ENCODE measurements around the gene ARF1. TPM values are rescaled to one million over a fixed set of nuclear protein-coding genes. Genes with fewer than 3 reads are reported as not detected.
A peak's percentile ranks its signal among the peaks of the same experiment; 100 is the strongest.

Gene ARF1
- total and polyA plus RNA-seq, 7 donors = 176 to 612 (median 295) TPM

DNA sequence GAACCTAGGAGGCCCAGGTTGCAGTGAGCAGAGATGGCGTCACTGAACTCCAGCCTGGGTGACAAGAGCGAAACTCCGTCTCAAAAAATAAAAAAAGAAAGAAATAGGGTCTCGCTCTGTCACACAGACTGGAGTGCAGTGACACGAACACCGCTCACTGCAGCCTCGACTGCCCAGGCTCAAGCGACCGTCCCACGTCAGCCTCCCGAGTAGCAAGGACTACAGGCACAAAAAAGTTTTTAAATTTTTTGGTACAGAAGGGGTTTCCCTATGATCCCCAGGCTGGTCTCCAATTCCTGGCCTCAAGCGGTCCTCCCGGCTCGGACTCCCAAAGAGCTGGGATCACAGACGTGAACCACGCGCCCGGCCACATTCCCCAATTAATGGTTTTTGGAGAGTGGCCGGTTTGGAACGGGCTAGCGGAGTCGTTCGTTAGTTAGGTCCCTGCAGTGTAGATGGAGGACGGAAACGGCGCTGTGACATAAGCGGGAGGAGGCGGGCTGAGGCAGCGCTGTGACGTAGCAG is 57.0 kb downstream of the ARF1 start:
- TF ChIP-seq, protein P1, sequence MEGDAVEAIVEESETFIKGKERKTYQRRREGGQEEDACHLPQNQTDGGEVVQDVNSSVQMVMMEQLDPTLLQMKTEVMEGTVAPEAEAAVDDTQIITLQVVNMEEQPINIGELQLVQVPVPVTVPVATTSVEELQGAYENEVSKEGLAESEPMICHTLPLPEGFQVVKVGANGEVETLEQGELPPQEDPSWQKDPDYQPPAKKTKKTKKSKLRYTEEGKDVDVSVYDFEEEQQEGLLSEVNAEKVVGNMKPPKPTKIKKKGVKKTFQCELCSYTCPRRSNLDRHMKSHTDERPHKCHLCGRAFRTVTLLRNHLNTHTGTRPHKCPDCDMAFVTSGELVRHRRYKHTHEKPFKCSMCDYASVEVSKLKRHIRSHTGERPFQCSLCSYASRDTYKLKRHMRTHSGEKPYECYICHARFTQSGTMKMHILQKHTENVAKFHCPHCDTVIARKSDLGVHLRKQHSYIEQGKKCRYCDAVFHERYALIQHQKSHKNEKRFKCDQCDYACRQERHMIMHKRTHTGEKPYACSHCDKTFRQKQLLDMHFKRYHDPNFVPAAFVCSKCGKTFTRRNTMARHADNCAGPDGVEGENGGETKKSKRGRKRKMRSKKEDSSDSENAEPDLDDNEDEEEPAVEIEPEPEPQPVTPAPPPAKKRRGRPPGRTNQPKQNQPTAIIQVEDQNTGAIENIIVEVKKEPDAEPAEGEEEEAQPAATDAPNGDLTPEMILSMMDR (IDR thresholded peaks at IDR 0.05) = no peak

DNA sequence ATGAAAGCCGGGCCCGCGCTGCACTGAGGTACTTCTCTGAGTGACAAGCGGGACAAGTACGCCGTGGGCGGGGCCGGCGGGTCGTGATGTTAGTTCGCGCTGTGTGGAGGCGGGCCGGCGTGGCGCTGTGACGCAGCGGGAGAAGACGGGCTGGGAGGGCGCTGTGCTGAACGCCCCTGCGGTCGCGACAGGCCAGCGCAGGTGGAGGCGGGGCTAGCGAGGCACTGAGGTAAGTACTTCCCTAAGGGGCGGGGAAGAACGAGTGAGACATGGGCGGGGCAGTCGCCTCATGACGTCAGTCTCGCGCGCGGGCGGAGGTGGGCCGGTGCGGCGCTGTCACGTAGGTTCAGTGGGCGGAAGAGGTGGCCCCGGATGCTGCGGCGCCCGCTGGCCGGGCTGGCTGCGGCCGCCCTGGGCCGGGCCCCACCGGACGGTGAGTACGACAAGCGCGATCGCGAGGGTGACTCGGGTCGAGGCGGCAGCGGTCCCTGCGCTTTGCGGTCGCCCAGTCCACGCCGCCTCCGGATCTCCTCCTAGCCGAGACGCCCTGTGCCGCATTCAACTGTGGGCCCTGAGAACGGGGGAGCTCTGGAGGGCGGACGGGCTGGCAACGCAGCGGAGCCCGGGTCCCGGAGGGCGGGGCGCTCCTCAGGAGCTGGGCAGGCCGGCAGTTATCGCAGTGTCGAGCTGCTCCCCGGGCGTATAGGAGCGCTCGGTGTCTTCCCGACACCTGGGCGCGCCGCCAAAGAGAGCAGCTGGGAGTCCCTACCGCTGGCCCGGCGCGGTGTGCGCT is 57.6 kb downstream of the ARF1 start, which contains the start of gene GUK1:
GUK1 (plus strand) TSS at position 349 of the 793 bp plus-strand sequence; CDS start at position 373, 24 bp downstream.
- peaks cover 30% of the 10 kb centered on the region for H3K4me1 ChIP-seq
- 0% methylated on average over 50 to 95 of the region's 95 CpGs for WGBS, 3 donors
- H3K27me3 ChIP-seq (ENCODE audit: insufficient read depth in 3 of 3, low read length in 2 of 3) = no peaks in the 10 kb centered on the region
- DNase-seq (peak; percentile 100), ATAC-seq (peak; percentile 89 to 94 (median 92))
- TF ChIP-seq, protein P1 (IDR thresholded peaks at IDR 0.05) = no peak
- H3K4me3 ChIP-seq = peak within 1 kb of the TSS; percentile 89
- no peaks in the 10 kb centered on the region for H3K9me3 ChIP-seq
- intact Hi-C loops (cut with DNase I) = loop anchor here in 1 of 2 donors (1.0 to 10.0 kb wide), 3 partner anchors 22 to 355 kb away; partner anchors contain the start of gene TRIM11
- H3K36me3 ChIP-seq (ENCODE audit: insufficient read depth in 1 of 2, low read depth in 1 of 2) = no peaks in the 10 kb centered on the region
- peak within 1 kb of the TSS; percentile 97 for H3K27ac ChIP-seq

More for the DNA sequence above, 57.0 kb downstream of the ARF1 start:
- H3K36me3 ChIP-seq (ENCODE audit: insufficient read depth in 1 of 2, low read depth in 1 of 2) = no peaks in the 10 kb centered on the region
- peak overlapping the region; percentile 89 for H3K4me3 ChIP-seq
- H3K27me3 ChIP-seq (ENCODE audit: insufficient read depth in 3 of 3, low read length in 2 of 3) = no peaks in the 10 kb centered on the region
- H3K9me3 ChIP-seq = no peaks in the 10 kb centered on the region
- peaks cover 30% of the 10 kb centered on the region for H3K4me1 ChIP-seq
- WGBS, 3 donors = 20 to 22% (median 22%) methylated on average over 28 to 30 of the region's 30 CpGs
- DNase-seq = no peak
- intact Hi-C loops (cut with DNase I) = loop anchor here in 1 of 2 donors (10.0 kb wide), 2 partner anchors 265 to 355 kb away; partner anchors contain the start of gene TRIM11
- ATAC-seq = no peak
- peak overlapping the region; percentile 97 for H3K27ac ChIP-seq

DNA sequence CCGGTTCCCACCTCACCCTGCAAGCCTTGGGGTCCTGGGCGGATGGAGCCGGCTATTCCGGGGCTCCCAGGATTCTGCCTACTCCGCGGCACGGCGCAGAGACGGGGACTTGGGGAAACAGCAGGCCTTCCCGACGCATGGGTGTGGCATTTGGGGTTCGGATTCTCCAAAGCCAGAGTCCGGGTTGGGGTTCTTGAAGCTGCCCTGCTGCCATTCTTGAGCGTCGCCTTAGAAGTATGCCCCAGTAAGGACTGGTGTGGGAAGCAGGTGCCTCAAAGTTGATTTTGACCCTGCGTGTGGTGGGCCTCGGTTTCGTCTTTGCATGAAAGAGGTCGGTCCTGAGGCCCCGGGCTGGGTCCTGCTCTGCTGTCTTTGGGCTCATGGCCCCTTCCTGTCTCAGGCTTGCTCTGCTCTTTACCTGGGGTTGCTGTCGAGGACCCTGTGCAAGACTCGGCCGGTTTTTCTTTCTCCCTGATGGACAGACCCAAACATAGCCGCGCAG is 58.3 kb downstream of the ARF1 start:
- 4 to 8% (median 5%) methylated on average over 25 of the region's 25 CpGs for WGBS, 3 donors
- TF ChIP-seq, protein P1 (IDR thresholded peaks at IDR 0.05) = no peak
- Histone ChIP-seq H3K4me1 (peaks cover 30% of the 10 kb centered on the region), H3K27me3 (ENCODE audit: insufficient read depth in 3 of 3, low read length in 2 of 3) (no peaks in the 10 kb centered on the region), H3K4me3 (peak overlapping the region; percentile 89), H3K36me3 (ENCODE audit: insufficient read depth in 1 of 2, low read depth in 1 of 2) (peaks cover 2 to 4% of the 10 kb centered on the region in 2 donors), H3K27ac (peak overlapping the region; percentile 97), H3K9me3 (no peaks in the 10 kb centered on the region)
- ATAC-seq (no peak), DNase-seq (no peak)
- intact Hi-C loops (cut with DNase I) = loop anchor here in 1 of 2 donors (1.0 kb wide), 1 partner anchor 22 kb away; no protein-coding TSS in a partner anchor

DNA sequence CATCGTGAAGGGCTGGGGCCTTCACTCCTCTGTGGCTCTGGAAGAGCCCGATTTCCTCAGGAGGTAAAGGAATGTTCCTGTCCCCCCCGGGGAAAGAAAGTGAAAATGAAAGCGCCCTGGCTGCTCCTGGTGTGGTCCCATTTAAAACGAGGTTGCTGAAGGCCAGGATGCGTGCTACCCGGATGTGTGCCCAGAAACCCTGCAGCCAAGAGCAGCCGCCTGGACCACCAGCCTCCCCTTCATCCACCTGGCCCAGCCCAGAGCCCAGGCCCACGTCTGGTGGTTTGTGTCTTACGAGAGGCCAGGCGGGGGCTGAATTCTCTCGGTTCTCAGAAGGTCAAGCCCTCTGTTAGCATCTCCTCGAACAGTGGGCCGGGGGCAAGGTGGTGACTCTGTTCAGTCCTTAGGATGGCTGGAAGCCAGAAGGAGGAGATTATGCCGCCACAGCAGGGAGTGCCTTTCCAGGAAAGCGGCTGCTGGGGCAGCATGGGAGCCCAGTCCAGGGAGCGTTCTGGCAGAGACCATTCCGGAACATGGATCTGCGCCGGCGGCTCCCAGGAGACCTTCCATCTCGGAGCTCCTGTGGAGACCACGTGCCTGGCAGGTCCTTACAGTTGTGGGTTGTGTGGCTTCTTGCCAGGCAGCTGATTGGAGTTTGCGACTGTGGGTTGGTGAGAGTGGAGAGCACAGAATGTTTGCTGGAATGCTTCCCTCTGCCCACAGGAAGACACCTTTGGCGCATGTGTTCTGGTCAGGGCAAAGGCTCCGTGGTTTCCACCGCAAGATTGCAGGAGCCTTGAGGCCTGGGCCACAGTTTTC is 58.9 kb downstream of the ARF1 start:
- peak; percentile 72 to 74 for DNase-seq
- H3K36me3 ChIP-seq (ENCODE audit: insufficient read depth in 1 of 2, low read depth in 1 of 2) = peaks cover 4 to 8% of the 10 kb centered on the region in 2 donors
- peak overlapping the region; percentile 97 for H3K27ac ChIP-seq
- intact Hi-C loops (cut with DNase I) = no loop called here
- H3K4me1 ChIP-seq = peaks cover 30% of the 10 kb centered on the region
- WGBS, 3 donors = 10 to 26% (median 17%) methylated on average over 27 of the region's 27 CpGs
- H3K9me3 ChIP-seq = no peaks in the 10 kb centered on the region
- peak overlapping the region; percentile 89 for H3K4me3 ChIP-seq
- peak in 1 of 4 donors; percentile 7 for ATAC-seq
- H3K27me3 ChIP-seq (ENCODE audit: insufficient read depth in 3 of 3, low read length in 2 of 3) = no peaks in the 10 kb centered on the region
- TF ChIP-seq, protein P1 (IDR thresholded peaks at IDR 0.05) = no peak
